GM18951 (cell line): ENCODE data around the gene ENAH.
"Not testable (repeated sequence)": the region's sequence is repeated elsewhere in the genome, so short reads cannot be mapped to it uniquely, and the experiment has no call there.

Experiments used
- POLR2A ChIP-seq: IDR thresholded peaks from 4 replicates; pipeline ENCODE4 v1.6.1; 2011; ENCODE audit warnings: mild to moderate bottlenecking; ENCODE audit not compliant: insufficient read length, insufficient read depth; ENCODE audit errors: extremely low read depth
- in situ Hi-C: fragments of 300-500 bp; cut with MboI; formaldehyde crosslinking; loops from one replicate; pipeline ENCODE4 v1.12.0; 2022; ENCODE audit warnings: low sequenced_read_pairs, mixed read lengths, inconsistent platforms; ENCODE audit not compliant: unreplicated experiment

ENAH gene

GRCh38 chr1:225652729-225653462 lies at the start of gene ENAH:
Gene ENAH (minus strand): TSS chr1:225653123. CDS start chr1:225652690, 433 bp downstream.
- no peak for TF ChIP-seq POLR2A
- in situ Hi-C loops: no loop called here

GRCh38 chr1:225700889-225701465 lies 48.1 kb upstream of the ENAH start:
- no peak for TF ChIP-seq POLR2A
- in situ Hi-C loops: no loop called here

GRCh38 chr1:225700164-225700821 lies 47.4 kb upstream of the ENAH start:
- in situ Hi-C loops: no loop called here
- TF ChIP-seq POLR2A: no peak

- no peak for TF ChIP-seq POLR2A
- in situ Hi-C loops: no loop called here
Observed at GRCh38 chr1:225699336-225699735, 46.4 kb upstream of the ENAH start.

GRCh38 chr1:225698194-225698593 lies 45.3 kb upstream of the ENAH start:
- in situ Hi-C loops: not testable (repeated sequence)

DNA sequence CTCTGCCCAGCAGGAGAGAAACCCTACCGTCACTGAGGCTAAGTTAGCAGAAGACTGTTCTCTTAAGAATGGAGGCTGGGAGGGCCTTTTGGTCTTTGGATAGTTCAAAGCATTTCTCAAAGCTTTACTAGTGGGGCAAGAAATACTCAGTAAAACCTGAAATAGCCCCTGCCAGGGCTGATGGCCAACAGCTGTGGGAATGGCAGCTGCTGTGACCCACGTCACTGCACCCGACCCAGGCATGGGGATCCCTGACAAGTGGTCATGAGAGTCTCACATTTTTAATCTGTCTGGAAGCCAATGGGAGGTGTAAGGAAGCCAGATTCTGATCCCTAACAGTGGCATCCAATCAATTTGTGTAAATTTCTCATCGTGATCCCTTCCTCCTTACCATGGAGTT lies 44.5 kb upstream of the ENAH start:
- no peak for TF ChIP-seq POLR2A
- in situ Hi-C loops: no loop called here

- in situ Hi-C loops: no loop called here
- TF ChIP-seq POLR2A: no peak
Observed at GRCh38 chr1:225695578-225696337, 42.8 kb upstream of the ENAH start.

DNA sequence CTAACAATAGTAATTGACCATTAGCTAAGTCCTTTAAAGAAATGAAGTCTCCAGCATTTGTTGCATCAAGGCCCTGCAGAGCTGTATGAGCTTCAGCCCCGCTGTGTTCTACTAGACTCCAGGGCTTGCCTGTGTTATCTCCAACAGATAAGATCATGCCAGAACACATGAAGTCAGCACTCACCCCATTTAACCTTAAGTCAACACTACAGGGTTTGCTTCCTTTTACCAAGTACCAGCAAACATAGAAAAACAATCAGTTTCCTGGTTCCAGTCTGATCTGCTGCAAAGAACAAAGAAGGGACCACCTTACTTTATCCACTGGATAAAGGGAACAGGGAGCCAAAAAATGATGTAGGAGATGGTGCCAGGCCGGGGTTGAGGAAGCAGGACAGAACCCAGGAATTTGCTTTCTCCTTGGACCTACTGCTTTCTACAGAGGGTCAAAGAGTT lies 41.3 kb upstream of the ENAH start:
- TF ChIP-seq POLR2A: no peak
- in situ Hi-C loops: no loop called here

- in situ Hi-C loops: not testable (repeated sequence)
Observed at GRCh38 chr1:225693697-225694096, 40.8 kb upstream of the ENAH start.

- in situ Hi-C loops: no loop called here
- no peak for TF ChIP-seq POLR2A
Observed at GRCh38 chr1:225693085-225693696, 40.3 kb upstream of the ENAH start.

GRCh38 chr1:225692517-225692879 lies 39.6 kb upstream of the ENAH start:
- in situ Hi-C loops: no loop called here
- no peak for TF ChIP-seq POLR2A

DNA sequence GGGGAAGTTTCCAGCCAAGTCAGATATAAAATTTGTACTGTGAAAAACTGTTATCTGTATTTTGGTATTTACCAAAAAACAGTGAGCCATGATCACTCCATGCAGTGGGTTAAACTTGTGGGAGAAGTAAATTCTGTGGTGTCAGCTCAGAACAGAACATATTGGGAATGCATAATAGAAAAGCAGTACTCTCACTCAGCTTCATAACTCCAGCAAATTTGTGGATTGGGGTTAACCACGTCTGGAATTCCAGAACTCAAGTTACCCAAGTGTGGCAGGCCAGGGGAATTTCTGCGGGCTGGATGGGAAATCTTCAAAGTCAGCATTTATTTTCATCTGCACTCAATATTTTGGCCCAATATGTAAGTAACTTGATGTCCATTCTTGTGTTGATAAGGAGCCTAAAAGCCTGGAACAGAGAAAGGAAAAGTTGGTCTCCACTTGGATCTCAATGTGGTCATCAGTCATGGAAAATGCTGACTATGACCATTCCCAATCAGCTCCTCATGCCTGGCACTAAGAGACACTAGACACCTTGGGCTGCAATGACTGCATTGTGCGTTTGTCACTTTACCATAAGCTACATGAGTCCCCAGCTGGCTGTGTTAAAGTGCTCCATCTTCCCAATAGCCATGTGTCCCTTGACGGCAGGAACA lies 39.1 kb upstream of the ENAH start:
- in situ Hi-C loops: no loop called here
- TF ChIP-seq POLR2A: no peak

GRCh38 chr1:225691377-225691776 lies 38.5 kb upstream of the ENAH start:
- in situ Hi-C loops: no loop called here
- no peak for TF ChIP-seq POLR2A
